HepG2 (cell line): ENCODE measurements around the gene MRPL38. TPM values are rescaled to one million over a fixed set of nuclear protein-coding genes. Genes with fewer than 3 reads are reported as not detected.

Experiments used
- BORCS8-MEF2B ChIP-seq: sonication (generic); formaldehyde crosslinking; IDR thresholded peaks from 2 replicates; pipeline ENCODE4 v1.8.0; 2022; ENCODE audit warnings: mild to moderate bottlenecking, missing genetic modification reagents
- CAMTA2 ChIP-seq: sonication (generic); formaldehyde crosslinking; IDR thresholded peaks from 2 replicates; pipeline ENCODE4 v1.4.0; 2020; ENCODE audit warnings: mild to moderate bottlenecking, missing genetic modification reagents, borderline replicate concordance
- ELF1 ChIP-seq: sonication (generic); formaldehyde crosslinking; IDR thresholded peaks from 2 replicates; pipeline ENCODE4 v1.4.0; 2020; ENCODE audit warnings: missing genetic modification reagents
- HHEX ChIP-seq: IDR thresholded peaks from 2 replicates; pipeline ENCODE4 v1.6.1; 2016; ENCODE audit warnings: control low read depth
- HNRNPK ChIP-seq: fragments of 200-400 bp; formaldehyde crosslinking; IDR thresholded peaks from 2 replicates; pipeline ENCODE4 v1.6.1; 2018; ENCODE audit warnings: low read length, low read depth, moderate library complexity, mild to moderate bottlenecking; ENCODE audit not compliant: poor library complexity, severe bottlenecking
- KDM4B ChIP-seq: sonication (generic); formaldehyde crosslinking; IDR thresholded peaks from 2 replicates; pipeline ENCODE4 v1.4.0; 2020; ENCODE audit warnings: missing genetic modification reagents
- KMT2B ChIP-seq: IDR thresholded peaks from 2 replicates; pipeline ENCODE4 v1.6.1; 2016; ENCODE audit warnings: missing genetic modification reagents, missing compliant biosample characterization
- MAFG ChIP-seq: sonication (generic); formaldehyde crosslinking; IDR thresholded peaks from 2 replicates; pipeline ENCODE4 v1.5.1; 2020; ENCODE audit warnings: mild to moderate bottlenecking, missing genetic modification reagents
- ZNF101 ChIP-seq: sonication (generic); formaldehyde crosslinking; IDR thresholded peaks from 2 replicates; pipeline ENCODE4 v1.4.0; 2020; ENCODE audit warnings: mild to moderate bottlenecking, low read depth, missing genetic modification reagents, borderline replicate concordance
- ZNF3 ChIP-seq: IDR thresholded peaks from 2 replicates; pipeline ENCODE4 v1.7.0; 2017; ENCODE audit warnings: inconsistent platforms
- ZNF589 ChIP-seq: sonication (generic); formaldehyde crosslinking; conservative IDR thresholded peaks from 2 replicates; pipeline ENCODE4 v1.8.0; 2022; ENCODE audit warnings: mild to moderate bottlenecking, moderate library complexity, missing genetic modification reagents
- polyA plus RNA-seq, 8 experiments: library from polyadenylated mRNA; depleted of rRNA in 3 of 8; stranded (reverse) in 7 of 8; unstranded in 1 of 8; fragments of >200 nt; fragmentation: Illumina TruSeq in 4 of 8; extraction: Trizol in 4 of 8; gene quantifications; 2 replicates each; pipeline versions ENCODE4 v1.2.1 to v1.2.3, GENCODE V29; 2011 to 2016; ENCODE audit warnings: low read depth in 4 of 8, missing spikeins in 1 of 8, mixed read lengths in 1 of 8; ENCODE audit not compliant: insufficient read depth in 1 of 8
- total RNA-seq, 5 experiments: library from RNA; depleted of rRNA; stranded (reverse); fragments of >200 nt; fragmentation: Illumina TruSeq; extraction: Trizol; gene quantifications; 2 replicates each; pipeline ENCODE4 v1.2.3, GENCODE V29; 2016; ENCODE audit warnings: low read depth in 1 of 5
- TF ChIP-seq, protein P1 (sequence below): sonication (generic); formaldehyde crosslinking; IDR thresholded peaks from 2 replicates; pipeline ENCODE4 v1.4.0; 2020; ENCODE audit warnings: low read depth, missing genetic modification reagents
- TF ChIP-seq, protein P2 (sequence below): sonication (generic); formaldehyde crosslinking; IDR thresholded peaks from 2 replicates; pipeline ENCODE4 v1.4.0; 2020; ENCODE audit warnings: missing genetic modification reagents
- TF ChIP-seq, protein P3 (sequence below): sonication (generic); formaldehyde crosslinking; IDR thresholded peaks from 2 replicates; pipeline ENCODE4 v1.4.0; 2020; ENCODE audit warnings: mild to moderate bottlenecking, low read depth, missing genetic modification reagents
- TF ChIP-seq, protein P4 (sequence below): sonication (generic); formaldehyde crosslinking; IDR thresholded peaks from 2 replicates; pipeline ENCODE4 v1.5.0; 2020; ENCODE audit warnings: missing genetic modification reagents
- TF ChIP-seq, protein P5 (sequence below): sonication (generic); formaldehyde crosslinking; IDR thresholded peaks from 2 replicates; pipeline ENCODE4 v1.8.1; 2023; ENCODE audit warnings: missing genetic modification reagents, mild to moderate bottlenecking, borderline replicate concordance
- TF ChIP-seq, protein P6 (sequence below): conservative IDR thresholded peaks from 2 replicates; pipeline ENCODE4 v1.6.1; 2018; ENCODE audit warnings: missing genetic modification reagents
- TF ChIP-seq, protein P7 (sequence below): sonication (generic); formaldehyde crosslinking; IDR thresholded peaks from 2 replicates; pipeline ENCODE4 v1.8.0; 2023; ENCODE audit warnings: mild to moderate bottlenecking, missing genetic modification reagents

The MRPL38 gene
- total and polyA plus RNA-seq, 2 of the 13 experiments (the other 11 are each of a cell fraction or from before 2014, with no cell fraction given): 83.7 to 125 TPM

DNA sequence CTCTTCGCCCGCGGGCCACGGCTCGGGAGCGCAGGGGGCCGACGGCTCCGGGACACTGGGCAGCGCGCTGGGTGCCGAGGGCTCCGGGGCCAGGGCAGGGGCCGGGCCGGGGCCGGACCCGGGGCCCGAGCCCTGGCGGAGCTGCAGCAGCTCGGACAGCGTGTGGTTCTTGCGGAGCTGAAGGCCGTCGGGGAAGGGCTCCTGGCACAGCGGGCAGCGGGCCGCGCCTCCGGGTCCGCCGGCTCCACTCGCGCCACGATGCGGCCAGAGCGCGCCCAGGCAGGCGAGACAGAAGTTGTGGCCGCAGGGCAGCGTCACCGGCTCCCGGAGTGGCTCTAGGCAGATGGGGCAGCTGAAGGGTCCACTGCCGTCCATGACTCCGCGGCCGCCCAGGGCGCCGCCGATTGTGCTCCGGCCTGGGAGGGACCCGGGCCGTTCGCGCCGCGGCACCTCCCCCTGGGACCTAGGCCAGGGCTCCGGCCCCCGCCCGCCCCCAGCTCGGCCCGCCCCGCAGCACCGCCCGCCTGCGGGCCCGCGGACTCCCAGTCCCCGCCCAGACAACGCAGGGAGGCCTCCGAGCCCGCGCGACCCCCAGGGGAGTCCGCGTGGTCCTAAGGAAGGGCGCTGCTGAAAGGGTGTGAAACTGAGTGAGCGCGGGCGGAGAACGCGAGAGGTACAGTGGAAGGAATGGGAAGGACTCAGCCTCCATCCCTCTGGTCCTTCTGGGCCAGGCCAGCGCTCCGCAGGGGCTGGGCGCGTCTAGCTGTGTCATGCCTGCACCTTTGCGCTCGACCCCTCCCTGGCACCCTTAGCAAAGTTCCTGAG is 26.3 kb downstream of the MRPL38 start, which contains the start of gene TRIM47 (continued):
- TF ChIP-seq, protein P1, sequence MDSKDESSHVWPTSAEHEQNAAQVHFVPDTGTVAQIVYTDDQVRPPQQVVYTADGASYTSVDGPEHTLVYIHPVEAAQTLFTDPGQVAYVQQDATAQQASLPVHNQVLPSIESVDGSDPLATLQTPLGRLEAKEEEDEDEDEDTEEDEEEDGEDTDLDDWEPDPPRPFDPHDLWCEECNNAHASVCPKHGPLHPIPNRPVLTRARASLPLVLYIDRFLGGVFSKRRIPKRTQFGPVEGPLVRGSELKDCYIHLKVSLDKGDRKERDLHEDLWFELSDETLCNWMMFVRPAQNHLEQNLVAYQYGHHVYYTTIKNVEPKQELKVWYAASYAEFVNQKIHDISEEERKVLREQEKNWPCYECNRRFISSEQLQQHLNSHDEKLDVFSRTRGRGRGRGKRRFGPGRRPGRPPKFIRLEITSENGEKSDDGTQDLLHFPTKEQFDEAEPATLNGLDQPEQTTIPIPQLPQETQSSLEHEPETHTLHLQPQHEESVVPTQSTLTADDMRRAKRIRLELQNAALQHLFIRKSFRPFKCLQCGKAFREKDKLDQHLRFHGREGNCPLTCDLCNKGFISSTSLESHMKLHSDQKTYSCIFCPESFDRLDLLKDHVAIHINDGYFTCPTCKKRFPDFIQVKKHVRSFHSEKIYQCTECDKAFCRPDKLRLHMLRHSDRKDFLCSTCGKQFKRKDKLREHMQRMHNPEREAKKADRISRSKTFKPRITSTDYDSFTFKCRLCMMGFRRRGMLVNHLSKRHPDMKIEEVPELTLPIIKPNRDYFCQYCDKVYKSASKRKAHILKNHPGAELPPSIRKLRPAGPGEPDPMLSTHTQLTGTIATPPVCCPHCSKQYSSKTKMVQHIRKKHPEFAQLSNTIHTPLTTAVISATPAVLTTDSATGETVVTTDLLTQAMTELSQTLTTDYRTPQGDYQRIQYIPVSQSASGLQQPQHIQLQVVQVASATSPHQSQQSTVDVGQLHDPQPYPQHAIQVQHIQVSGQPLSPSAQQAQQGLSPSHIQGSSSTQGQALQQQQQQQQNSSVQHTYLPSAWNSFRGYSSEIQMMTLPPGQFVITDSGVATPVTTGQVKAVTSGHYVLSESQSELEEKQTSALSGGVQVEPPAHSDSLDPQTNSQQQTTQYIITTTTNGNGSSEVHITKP (CRISPR knock-in tag): peak; percentile 86; the same call in 1 of the 2 replicates
- no peak for TF ChIP-seq ZNF589 (CRISPR knock-in tag)
- peak; percentile 54; the same call in 1 of the 2 replicates for TF ChIP-seq BORCS8-MEF2B (CRISPR knock-in tag)
- TF ChIP-seq, protein P2, sequence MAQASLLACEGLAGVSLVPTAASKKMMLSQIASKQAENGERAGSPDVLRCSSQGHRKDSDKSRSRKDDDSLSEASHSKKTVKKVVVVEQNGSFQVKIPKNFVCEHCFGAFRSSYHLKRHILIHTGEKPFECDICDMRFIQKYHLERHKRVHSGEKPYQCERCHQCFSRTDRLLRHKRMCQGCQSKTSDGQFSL: peak; percentile 51; the same call in 1 of the 2 replicates
- peak; percentile 67 for TF ChIP-seq KDM4B (CRISPR knock-in tag)
- TF ChIP-seq ZNF101 (CRISPR knock-in tag): 0 out of 2 replicates have a peak, but pooled peaks have one; percentile 21
- TF ChIP-seq KMT2B (CRISPR knock-in tag): peak; percentile 66; the same call in 1 of the 2 replicates
- TF ChIP-seq, protein P3, sequence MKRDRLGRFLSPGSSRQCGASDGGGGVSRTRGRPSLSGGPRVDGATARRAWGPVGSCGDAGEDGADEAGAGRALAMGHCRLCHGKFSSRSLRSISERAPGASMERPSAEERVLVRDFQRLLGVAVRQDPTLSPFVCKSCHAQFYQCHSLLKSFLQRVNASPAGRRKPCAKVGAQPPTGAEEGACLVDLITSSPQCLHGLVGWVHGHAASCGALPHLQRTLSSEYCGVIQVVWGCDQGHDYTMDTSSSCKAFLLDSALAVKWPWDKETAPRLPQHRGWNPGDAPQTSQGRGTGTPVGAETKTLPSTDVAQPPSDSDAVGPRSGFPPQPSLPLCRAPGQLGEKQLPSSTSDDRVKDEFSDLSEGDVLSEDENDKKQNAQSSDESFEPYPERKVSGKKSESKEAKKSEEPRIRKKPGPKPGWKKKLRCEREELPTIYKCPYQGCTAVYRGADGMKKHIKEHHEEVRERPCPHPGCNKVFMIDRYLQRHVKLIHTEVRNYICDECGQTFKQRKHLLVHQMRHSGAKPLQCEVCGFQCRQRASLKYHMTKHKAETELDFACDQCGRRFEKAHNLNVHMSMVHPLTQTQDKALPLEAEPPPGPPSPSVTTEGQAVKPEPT: peak; percentile 42; the same call in 1 of the 2 replicates
- TF ChIP-seq, protein P4, sequence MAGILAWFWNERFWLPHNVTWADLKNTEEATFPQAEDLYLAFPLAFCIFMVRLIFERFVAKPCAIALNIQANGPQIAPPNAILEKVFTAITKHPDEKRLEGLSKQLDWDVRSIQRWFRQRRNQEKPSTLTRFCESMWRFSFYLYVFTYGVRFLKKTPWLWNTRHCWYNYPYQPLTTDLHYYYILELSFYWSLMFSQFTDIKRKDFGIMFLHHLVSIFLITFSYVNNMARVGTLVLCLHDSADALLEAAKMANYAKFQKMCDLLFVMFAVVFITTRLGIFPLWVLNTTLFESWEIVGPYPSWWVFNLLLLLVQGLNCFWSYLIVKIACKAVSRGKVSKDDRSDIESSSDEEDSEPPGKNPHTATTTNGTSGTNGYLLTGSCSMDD (CRISPR knock-in tag): peak; percentile 82; the same call in 1 of the 2 replicates
- TF ChIP-seq, protein P5, sequence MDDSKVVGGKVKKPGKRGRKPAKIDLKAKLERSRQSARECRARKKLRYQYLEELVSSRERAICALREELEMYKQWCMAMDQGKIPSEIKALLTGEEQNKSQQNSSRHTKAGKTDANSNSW (CRISPR knock-in tag): no peak
- TF ChIP-seq CAMTA2 (CRISPR knock-in tag): no peak
- no peak for TF ChIP-seq HHEX
- TF ChIP-seq ZNF3 (CRISPR knock-in tag): no peak
- TF ChIP-seq, protein P6, sequence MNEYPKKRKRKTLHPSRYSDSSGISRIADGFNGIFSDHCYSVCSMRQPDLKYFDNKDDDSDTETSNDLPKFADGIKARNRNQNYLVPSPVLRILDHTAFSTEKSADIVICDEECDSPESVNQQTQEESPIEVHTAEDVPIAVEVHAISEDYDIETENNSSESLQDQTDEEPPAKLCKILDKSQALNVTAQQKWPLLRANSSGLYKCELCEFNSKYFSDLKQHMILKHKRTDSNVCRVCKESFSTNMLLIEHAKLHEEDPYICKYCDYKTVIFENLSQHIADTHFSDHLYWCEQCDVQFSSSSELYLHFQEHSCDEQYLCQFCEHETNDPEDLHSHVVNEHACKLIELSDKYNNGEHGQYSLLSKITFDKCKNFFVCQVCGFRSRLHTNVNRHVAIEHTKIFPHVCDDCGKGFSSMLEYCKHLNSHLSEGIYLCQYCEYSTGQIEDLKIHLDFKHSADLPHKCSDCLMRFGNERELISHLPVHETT (CRISPR knock-in tag): no peak
- TF ChIP-seq MAFG (CRISPR knock-in tag): no peak
- no peak for TF ChIP-seq HNRNPK
- TF ChIP-seq ELF1: peak; percentile 54; the same call in 1 of the 2 replicates
- TF ChIP-seq, protein P7, sequence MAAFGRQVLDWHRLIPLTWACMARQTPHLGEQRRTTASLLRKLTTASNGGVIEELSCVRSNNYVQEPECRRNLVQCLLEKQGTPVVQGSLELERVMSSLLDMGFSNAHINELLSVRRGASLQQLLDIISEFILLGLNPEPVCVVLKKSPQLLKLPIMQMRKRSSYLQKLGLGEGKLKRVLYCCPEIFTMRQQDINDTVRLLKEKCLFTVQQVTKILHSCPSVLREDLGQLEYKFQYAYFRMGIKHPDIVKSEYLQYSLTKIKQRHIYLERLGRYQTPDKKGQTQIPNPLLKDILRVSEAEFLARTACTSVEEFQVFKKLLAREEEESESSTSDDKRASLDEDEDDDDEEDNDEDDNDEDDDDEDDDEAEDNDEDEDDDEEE (CRISPR knock-in tag): no peak
